Peyer's patch (tissue), 4 donors: ENCODE measurements around the gene MAGI2.

ENCODE experiments used
- CTCF ChIP-seq, 6 experiments: fragments of 450-650 bp in 4 of 6; fragments of 200-600 bp in 2 of 6; sonication (generic) in 1 of 6; IDR thresholded peaks; one replicate each; pipeline ENCODE4 v1.5.1; 2017 to 2019; ENCODE audit warnings: antibody characterized with exemption in 6 of 6, mild to moderate bottlenecking in 3 of 6, moderate library complexity in 1 of 6
- POLR2A ChIP-seq, 2 donors: fragments of 450-650 bp; IDR thresholded peaks; one replicate each; pipeline ENCODE4 v1.5.1; 2017; ENCODE audit warnings: antibody characterized with exemption in 2 of 2, mild to moderate bottlenecking in 2 of 2, moderate library complexity in 2 of 2

- TF ChIP-seq CTCF (IDR thresholded peaks at IDR 0.05) = no peak
- no peak for TF ChIP-seq POLR2A (IDR thresholded peaks at IDR 0.05)
Measured at GRCh38 chr7:79050603-79051002, 402.9 kb downstream of the MAGI2 start.
